ENCODE results near the gene ADAP1.

Gene ADAP1

GRCh38 chr7:906776-907157 is 47.7 kb downstream of the ADAP1 start:
- peak overlapping the region in 10 of 11 experiments; percentile 8 to 98 (median 54); a peak in 16 of 22 replicates for H3K4me2 ChIP-seq
- peak overlapping the region in 1 of 11 experiments; percentile 14; a peak in 1 of 22 replicates for H3K27ac ChIP-seq

GRCh38 chr7:904847-905246 is 49.6 kb downstream of the ADAP1 start:
- Histone ChIP-seq H3K4me3 (no peak overlapping the region), H3K36me3 (peaks cover 16 to 61% (median 37%) of the 10 kb centered on the region in 11 experiments; a peak in 19 of 22 replicates), H3K9ac (peak overlapping the region in 5 of 11 experiments; percentile 22 to 46 (median 26); a peak in 2 of 22 replicates), H3K4me1 (peaks cover 27 to 83% (median 53%) of the 10 kb centered on the region in 10 experiments), H3K27ac (0 out of 22 replicates have a peak overlapping the region, but pooled peaks of 1 of the 11 experiments have one; percentile 11), H3K9me3 (replicated peaks in 1 of 11) (no peaks in the 10 kb centered on the region), H4K20me1 (peaks cover 45 to 80% (median 59%) of the 10 kb centered on the region in 11 experiments), H3K4me2 (peak overlapping the region in 3 of 11 experiments; percentile 13 to 46 (median 44); a peak in 4 of 22 replicates), H3K27me3 (peaks cover 4 to 42% (median 30%) of the 10 kb centered on the region in 11 experiments; a peak in 21 of 22 replicates)
- TF ChIP-seq Cebpa-rat (IDR thresholded peaks at IDR 0.05) = no peak

More at GRCh38 chr7:906776-907157, 47.7 kb downstream of the ADAP1 start:
- H3K9ac ChIP-seq = no peak overlapping the region
- no peak for TF ChIP-seq Cebpa-rat (IDR thresholded peaks at IDR 0.05)
- peaks cover 11 to 54% (median 25%) of the 10 kb centered on the region in 11 experiments; a peak in 19 of 22 replicates for H3K36me3 ChIP-seq
- no peak overlapping the region for H3K4me3 ChIP-seq
- no peaks in the 10 kb centered on the region for H3K9me3 ChIP-seq (replicated peaks in 1 of 11)
- H3K4me1 ChIP-seq = peaks cover 29 to 85% (median 57%) of the 10 kb centered on the region in 10 experiments
- peaks cover 4 to 53% (median 30%) of the 10 kb centered on the region in 11 experiments; a peak in 21 of 22 replicates for H3K27me3 ChIP-seq
- peaks cover 32 to 77% (median 50%) of the 10 kb centered on the region in 11 experiments; a peak in 21 of 22 replicates for H4K20me1 ChIP-seq

- H3K4me3 ChIP-seq = no peak overlapping the region
- peaks cover 20 to 77% (median 48%) of the 10 kb centered on the region in 10 experiments for H3K4me1 ChIP-seq
- H3K27ac ChIP-seq = 0 out of 22 replicates have a peak overlapping the region, but pooled peaks of 1 of the 11 experiments have one; percentile 11
- peak overlapping the region in 3 of 11 experiments; percentile 13 to 46 (median 44); a peak in 5 of 22 replicates for H3K4me2 ChIP-seq
- H3K36me3 ChIP-seq = peaks cover 23 to 68% (median 44%) of the 10 kb centered on the region in 11 experiments
- peak overlapping the region in 5 of 11 experiments; percentile 22 to 46 (median 26); a peak in 2 of 22 replicates for H3K9ac ChIP-seq
- peaks cover 41 to 83% (median 66%) of the 10 kb centered on the region in 11 experiments; a peak in 21 of 22 replicates for H4K20me1 ChIP-seq
- H3K9me3 ChIP-seq (replicated peaks in 1 of 11) = no peaks in the 10 kb centered on the region
- no peak for TF ChIP-seq Cebpa-rat (IDR thresholded peaks at IDR 0.05)
- peaks cover 4 to 35% (median 23%) of the 10 kb centered on the region in 11 experiments; a peak in 21 of 22 replicates for H3K27me3 ChIP-seq
These were observed 50.3 kb downstream of the ADAP1 start for GRCh38 chr7:903921-904755.

- Histone ChIP-seq H3K9ac (no peak overlapping the region), H3K9me3 (replicated peaks in 1 of 11) (no peaks in the 10 kb centered on the region), H3K27ac (no peak overlapping the region), H4K20me1 (peaks cover 35 to 88% (median 77%) of the 10 kb centered on the region in 11 experiments; a peak in 21 of 22 replicates), H3K27me3 (peaks cover 4 to 29% (median 20%) of the 10 kb centered on the region in 11 experiments; a peak in 21 of 22 replicates), H3K4me3 (no peak overlapping the region), H3K4me1 (peaks cover 20 to 67% (median 41%) of the 10 kb centered on the region in 10 experiments), H3K36me3 (peaks cover 34 to 73% (median 56%) of the 10 kb centered on the region in 11 experiments), H3K4me2 (peak overlapping the region in 2 of 11 experiments; percentile 37 to 46; a peak in 2 of 22 replicates)
- TF ChIP-seq Cebpa-rat (IDR thresholded peaks at IDR 0.05) = no peak
These were observed 51.5 kb downstream of the ADAP1 start for GRCh38 chr7:902996-903395.

GRCh38 chr7:901388-902154 is 52.9 kb downstream of the ADAP1 start:
- Histone ChIP-seq H3K27ac (peak overlapping the region in 4 of 11 experiments; percentile 3 to 41 (median 30); a peak in 2 of 22 replicates), H3K4me3 (no peak overlapping the region), H3K4me1 (peaks cover 14 to 54% (median 31%) of the 10 kb centered on the region in 10 experiments), H3K36me3 (peaks cover 47 to 74% (median 67%) of the 10 kb centered on the region in 11 experiments), H4K20me1 (peaks cover 29 to 88% (median 75%) of the 10 kb centered on the region in 11 experiments; a peak in 21 of 22 replicates), H3K27me3 (peaks cover 4 to 22% (median 15%) of the 10 kb centered on the region in 11 experiments; a peak in 21 of 22 replicates), H3K9ac (peak overlapping the region in 2 of 11 experiments; percentile 22 to 51; a peak in 2 of 22 replicates), H3K9me3 (replicated peaks in 1 of 11) (no peaks in the 10 kb centered on the region), H3K4me2 (peak overlapping the region; percentile 43 to 72 (median 56); a peak in 19 of 22 replicates)
- TF ChIP-seq Cebpa-rat (IDR thresholded peaks at IDR 0.05) = no peak

- H3K4me1 ChIP-seq = peaks cover 14 to 54% (median 31%) of the 10 kb centered on the region in 10 experiments
- no peak overlapping the region for H3K4me3 ChIP-seq
- H3K36me3 ChIP-seq = peaks cover 53 to 80% (median 72%) of the 10 kb centered on the region in 11 experiments
- H3K4me2 ChIP-seq = peak overlapping the region; percentile 32 to 64 (median 55); a peak in 17 of 22 replicates
- H4K20me1 ChIP-seq = peaks cover 34 to 93% (median 80%) of the 10 kb centered on the region in 11 experiments
- H3K9me3 ChIP-seq (replicated peaks in 1 of 11) = no peaks in the 10 kb centered on the region
- H3K9ac ChIP-seq = peak overlapping the region in 7 of 11 experiments; percentile 15 to 51 (median 33); a peak in 5 of 22 replicates
- H3K27me3 ChIP-seq = peaks cover 4 to 16% (median 10%) of the 10 kb centered on the region in 11 experiments; a peak in 21 of 22 replicates
- TF ChIP-seq Cebpa-rat (IDR thresholded peaks at IDR 0.05) = no peak
- peak overlapping the region in 5 of 11 experiments; percentile 3 to 41 (median 32); a peak in 6 of 22 replicates for H3K27ac ChIP-seq
These were observed 53.5 kb downstream of the ADAP1 start for GRCh38 chr7:901041-901387.

GRCh38 chr7:900331-901040 is 54.0 kb downstream of the ADAP1 start:
- Histone ChIP-seq H3K4me1 (peaks cover 14 to 52% (median 31%) of the 10 kb centered on the region in 10 experiments), H3K9ac (peak overlapping the region in 7 of 11 experiments; percentile 15 to 51 (median 33); a peak in 5 of 22 replicates), H3K27me3 (peaks cover 0 to 11% (median 5%) of the 10 kb centered on the region in 11 experiments; a peak in 18 of 22 replicates), H3K9me3 (replicated peaks in 1 of 11) (no peaks in the 10 kb centered on the region), H3K4me2 (peak overlapping the region in 8 of 11 experiments; percentile 43 to 64 (median 58); a peak in 7 of 22 replicates), H4K20me1 (peaks cover 40 to 94% (median 82%) of the 10 kb centered on the region in 11 experiments), H3K4me3 (no peak overlapping the region), H3K27ac (peak overlapping the region in 6 of 11 experiments; percentile 3 to 41 (median 30); a peak in 4 of 22 replicates), H3K36me3 (peaks cover 58 to 85% (median 78%) of the 10 kb centered on the region in 11 experiments)
- no peak for TF ChIP-seq Cebpa-rat (IDR thresholded peaks at IDR 0.05)

All from BLaER1 treated with 17β-estradiol and CSF1 and Interleukin-3, amounts not matched to agents 10 nM and 100 nM (cell line).